Peyer's patch (tissue), 4 donors: ENCODE measurements around the gene PXDN.

Experiments used
- POLR2A ChIP-seq, 2 donors: fragments of 450-650 bp; IDR thresholded peaks; one replicate each; pipeline ENCODE4 v1.5.1; 2017; ENCODE audit warnings: antibody characterized with exemption in 2 of 2, mild to moderate bottlenecking in 2 of 2, moderate library complexity in 2 of 2
- TF ChIP-seq, protein P1 (sequence below), 6 experiments: fragments of 450-650 bp in 4 of 6; fragments of 200-600 bp in 2 of 6; sonication (generic) in 1 of 6; IDR thresholded peaks; one replicate each; pipeline ENCODE4 v1.5.1; 2017 to 2019; ENCODE audit warnings: antibody characterized with exemption in 6 of 6, mild to moderate bottlenecking in 3 of 6, moderate library complexity in 1 of 6

DNA sequence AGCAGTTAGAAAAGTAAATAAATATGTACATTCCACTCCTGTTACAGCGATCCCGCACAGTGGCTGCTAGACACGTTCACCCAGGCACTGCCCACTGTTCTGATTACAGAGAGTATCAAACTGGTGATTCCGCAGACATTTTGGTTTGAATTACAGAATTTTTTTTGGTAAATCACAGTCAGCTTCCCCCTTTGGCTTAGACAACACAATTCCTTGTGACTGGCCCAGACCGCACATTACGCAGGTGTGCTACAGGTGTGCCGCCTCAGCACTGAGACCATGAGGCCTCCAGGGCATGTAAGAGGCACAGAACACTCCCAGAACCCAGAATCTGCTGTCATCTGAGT lies 112.3 kb downstream of the PXDN start:
- TF ChIP-seq, protein P1, sequence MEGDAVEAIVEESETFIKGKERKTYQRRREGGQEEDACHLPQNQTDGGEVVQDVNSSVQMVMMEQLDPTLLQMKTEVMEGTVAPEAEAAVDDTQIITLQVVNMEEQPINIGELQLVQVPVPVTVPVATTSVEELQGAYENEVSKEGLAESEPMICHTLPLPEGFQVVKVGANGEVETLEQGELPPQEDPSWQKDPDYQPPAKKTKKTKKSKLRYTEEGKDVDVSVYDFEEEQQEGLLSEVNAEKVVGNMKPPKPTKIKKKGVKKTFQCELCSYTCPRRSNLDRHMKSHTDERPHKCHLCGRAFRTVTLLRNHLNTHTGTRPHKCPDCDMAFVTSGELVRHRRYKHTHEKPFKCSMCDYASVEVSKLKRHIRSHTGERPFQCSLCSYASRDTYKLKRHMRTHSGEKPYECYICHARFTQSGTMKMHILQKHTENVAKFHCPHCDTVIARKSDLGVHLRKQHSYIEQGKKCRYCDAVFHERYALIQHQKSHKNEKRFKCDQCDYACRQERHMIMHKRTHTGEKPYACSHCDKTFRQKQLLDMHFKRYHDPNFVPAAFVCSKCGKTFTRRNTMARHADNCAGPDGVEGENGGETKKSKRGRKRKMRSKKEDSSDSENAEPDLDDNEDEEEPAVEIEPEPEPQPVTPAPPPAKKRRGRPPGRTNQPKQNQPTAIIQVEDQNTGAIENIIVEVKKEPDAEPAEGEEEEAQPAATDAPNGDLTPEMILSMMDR (IDR thresholded peaks at IDR 0.05) = no peak
- TF ChIP-seq POLR2A (IDR thresholded peaks at IDR 0.05) = no peak
